ENCODE results near the gene GPLD1. TPM values are rescaled to one million over a fixed set of nuclear protein-coding genes. Genes with fewer than 3 reads are reported as not detected.
"Not testable (repeated sequence)": the region's sequence is repeated elsewhere in the genome, so short reads cannot be mapped to it uniquely, and the experiment has no call there.

GPLD1 gene
- total and polyA plus RNA-seq, 4 donors: 15.5 to 62.0 (median 22.2) TPM

DNA sequence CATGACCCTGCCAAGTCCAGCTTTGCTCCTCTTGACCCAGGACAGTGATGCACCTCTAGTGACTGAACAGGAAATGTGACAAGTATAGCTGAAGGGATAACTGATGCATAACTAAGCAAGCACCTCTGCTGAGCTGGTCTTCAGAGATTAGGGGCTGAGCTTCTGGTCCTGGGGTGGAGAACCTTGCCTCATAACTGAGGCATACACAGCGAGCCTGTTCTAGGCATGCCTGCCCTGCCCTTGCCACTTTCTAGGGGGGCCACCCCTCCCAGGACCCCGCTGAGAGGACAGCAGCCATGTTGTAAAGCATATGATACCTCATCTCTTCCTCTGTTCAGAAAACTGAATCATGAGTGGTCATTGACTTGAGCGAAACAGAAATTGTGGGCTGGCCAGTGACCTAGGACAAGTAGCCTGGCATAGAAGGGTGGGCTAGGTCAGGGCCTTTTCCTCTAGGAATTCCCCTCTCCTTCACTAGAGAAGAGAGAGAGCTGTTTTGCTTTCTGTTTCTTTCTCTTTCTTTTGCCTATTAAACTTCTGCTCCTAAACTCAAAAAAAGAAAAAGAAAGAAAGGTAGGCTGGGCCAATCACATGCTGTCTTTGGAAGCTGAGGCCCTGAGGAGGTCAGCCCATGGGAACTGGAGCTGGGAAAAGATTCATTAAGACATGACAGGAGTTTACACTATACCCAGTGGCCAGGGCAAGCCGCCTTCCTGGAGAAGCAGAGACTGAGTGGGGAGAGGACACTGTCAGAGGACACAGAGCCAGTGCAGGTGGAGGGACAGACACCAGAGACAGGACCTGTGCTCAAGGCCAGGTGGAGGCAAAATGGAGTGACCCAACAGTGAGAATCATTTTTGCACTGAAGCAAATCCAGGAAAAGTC, 28.5 kb upstream of the GPLD1 start:
- peaks cover 3 to 20% (median 15%) of the 10 kb centered on the region in 4 donors for H3K36me3 ChIP-seq (ENCODE audit: control insufficient read depth in 4 of 4, insufficient read depth in 3 of 4, low read depth in 1 of 4, low read length in 3 of 4)
- no peaks in the 10 kb centered on the region for H3K4me1 ChIP-seq (ENCODE audit: control insufficient read depth in 4 of 4, insufficient read depth in 4 of 4, low read length in 3 of 4)
- H3K9me3 ChIP-seq (ENCODE audit: control insufficient read depth in 4 of 4, low read length in 3 of 4): no peaks in the 10 kb centered on the region
- no peaks in the 10 kb centered on the region for H3K27me3 ChIP-seq (ENCODE audit: control insufficient read depth in 4 of 4, insufficient read depth in 4 of 4, low read length in 3 of 4)
- WGBS: 93% methylated on average over 4 of the region's 4 CpGs
- H3K4me3 ChIP-seq (ENCODE audit: low read depth in 1 of 3, low read length in 3 of 3): no peak overlapping the region
- H3K27ac ChIP-seq (ENCODE audit: low read depth in 1 of 2, low read length in 2 of 2): no peak overlapping the region
- no peak for DNase-seq (ENCODE audit: low spot score)
- no peak for TF ChIP-seq JUND (IDR thresholded peaks at IDR 0.05)
- no peak for TF ChIP-seq FOXA2 (IDR thresholded peaks at IDR 0.05)
- no peak for TF ChIP-seq FOXA1 (IDR thresholded peaks at IDR 0.05)
- TF ChIP-seq HNF4G (IDR thresholded peaks at IDR 0.05): no peak
- TF ChIP-seq, protein P1, sequence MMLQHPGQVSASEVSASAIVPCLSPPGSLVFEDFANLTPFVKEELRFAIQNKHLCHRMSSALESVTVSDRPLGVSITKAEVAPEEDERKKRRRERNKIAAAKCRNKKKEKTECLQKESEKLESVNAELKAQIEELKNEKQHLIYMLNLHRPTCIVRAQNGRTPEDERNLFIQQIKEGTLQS (IDR thresholded peaks at IDR 0.05): no peak
- no peak for TF ChIP-seq GABPA (IDR thresholded peaks at IDR 0.05 in 1 of 2, conservative IDR thresholded peaks at IDR 0.05 in 1 of 2)
- TF ChIP-seq YY1 (IDR thresholded peaks at IDR 0.05): no peak
- TF ChIP-seq, protein P2, sequence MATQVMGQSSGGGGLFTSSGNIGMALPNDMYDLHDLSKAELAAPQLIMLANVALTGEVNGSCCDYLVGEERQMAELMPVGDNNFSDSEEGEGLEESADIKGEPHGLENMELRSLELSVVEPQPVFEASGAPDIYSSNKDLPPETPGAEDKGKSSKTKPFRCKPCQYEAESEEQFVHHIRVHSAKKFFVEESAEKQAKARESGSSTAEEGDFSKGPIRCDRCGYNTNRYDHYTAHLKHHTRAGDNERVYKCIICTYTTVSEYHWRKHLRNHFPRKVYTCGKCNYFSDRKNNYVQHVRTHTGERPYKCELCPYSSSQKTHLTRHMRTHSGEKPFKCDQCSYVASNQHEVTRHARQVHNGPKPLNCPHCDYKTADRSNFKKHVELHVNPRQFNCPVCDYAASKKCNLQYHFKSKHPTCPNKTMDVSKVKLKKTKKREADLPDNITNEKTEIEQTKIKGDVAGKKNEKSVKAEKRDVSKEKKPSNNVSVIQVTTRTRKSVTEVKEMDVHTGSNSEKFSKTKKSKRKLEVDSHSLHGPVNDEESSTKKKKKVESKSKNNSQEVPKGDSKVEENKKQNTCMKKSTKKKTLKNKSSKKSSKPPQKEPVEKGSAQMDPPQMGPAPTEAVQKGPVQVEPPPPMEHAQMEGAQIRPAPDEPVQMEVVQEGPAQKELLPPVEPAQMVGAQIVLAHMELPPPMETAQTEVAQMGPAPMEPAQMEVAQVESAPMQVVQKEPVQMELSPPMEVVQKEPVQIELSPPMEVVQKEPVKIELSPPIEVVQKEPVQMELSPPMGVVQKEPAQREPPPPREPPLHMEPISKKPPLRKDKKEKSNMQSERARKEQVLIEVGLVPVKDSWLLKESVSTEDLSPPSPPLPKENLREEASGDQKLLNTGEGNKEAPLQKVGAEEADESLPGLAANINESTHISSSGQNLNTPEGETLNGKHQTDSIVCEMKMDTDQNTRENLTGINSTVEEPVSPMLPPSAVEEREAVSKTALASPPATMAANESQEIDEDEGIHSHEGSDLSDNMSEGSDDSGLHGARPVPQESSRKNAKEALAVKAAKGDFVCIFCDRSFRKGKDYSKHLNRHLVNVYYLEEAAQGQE (IDR thresholded peaks at IDR 0.05): no peak
- no peak for TF ChIP-seq RXRA (IDR thresholded peaks at IDR 0.05)
- TF ChIP-seq, protein P3, sequence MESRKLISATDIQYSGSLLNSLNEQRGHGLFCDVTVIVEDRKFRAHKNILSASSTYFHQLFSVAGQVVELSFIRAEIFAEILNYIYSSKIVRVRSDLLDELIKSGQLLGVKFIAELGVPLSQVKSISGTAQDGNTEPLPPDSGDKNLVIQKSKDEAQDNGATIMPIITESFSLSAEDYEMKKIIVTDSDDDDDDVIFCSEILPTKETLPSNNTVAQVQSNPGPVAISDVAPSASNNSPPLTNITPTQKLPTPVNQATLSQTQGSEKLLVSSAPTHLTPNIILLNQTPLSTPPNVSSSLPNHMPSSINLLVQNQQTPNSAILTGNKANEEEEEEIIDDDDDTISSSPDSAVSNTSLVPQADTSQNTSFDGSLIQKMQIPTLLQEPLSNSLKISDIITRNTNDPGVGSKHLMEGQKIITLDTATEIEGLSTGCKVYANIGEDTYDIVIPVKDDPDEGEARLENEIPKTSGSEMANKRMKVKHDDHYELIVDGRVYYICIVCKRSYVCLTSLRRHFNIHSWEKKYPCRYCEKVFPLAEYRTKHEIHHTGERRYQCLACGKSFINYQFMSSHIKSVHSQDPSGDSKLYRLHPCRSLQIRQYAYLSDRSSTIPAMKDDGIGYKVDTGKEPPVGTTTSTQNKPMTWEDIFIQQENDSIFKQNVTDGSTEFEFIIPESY (IDR thresholded peaks at IDR 0.05): no peak
- TF ChIP-seq, protein P4, sequence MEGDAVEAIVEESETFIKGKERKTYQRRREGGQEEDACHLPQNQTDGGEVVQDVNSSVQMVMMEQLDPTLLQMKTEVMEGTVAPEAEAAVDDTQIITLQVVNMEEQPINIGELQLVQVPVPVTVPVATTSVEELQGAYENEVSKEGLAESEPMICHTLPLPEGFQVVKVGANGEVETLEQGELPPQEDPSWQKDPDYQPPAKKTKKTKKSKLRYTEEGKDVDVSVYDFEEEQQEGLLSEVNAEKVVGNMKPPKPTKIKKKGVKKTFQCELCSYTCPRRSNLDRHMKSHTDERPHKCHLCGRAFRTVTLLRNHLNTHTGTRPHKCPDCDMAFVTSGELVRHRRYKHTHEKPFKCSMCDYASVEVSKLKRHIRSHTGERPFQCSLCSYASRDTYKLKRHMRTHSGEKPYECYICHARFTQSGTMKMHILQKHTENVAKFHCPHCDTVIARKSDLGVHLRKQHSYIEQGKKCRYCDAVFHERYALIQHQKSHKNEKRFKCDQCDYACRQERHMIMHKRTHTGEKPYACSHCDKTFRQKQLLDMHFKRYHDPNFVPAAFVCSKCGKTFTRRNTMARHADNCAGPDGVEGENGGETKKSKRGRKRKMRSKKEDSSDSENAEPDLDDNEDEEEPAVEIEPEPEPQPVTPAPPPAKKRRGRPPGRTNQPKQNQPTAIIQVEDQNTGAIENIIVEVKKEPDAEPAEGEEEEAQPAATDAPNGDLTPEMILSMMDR (IDR thresholded peaks at IDR 0.05; ENCODE audit: low read depth, low read length, missing input control): no peak
- no peak overlapping the region for H3K9ac ChIP-seq (ENCODE audit: low read depth in 1 of 2, low read length in 2 of 2)

DNA sequence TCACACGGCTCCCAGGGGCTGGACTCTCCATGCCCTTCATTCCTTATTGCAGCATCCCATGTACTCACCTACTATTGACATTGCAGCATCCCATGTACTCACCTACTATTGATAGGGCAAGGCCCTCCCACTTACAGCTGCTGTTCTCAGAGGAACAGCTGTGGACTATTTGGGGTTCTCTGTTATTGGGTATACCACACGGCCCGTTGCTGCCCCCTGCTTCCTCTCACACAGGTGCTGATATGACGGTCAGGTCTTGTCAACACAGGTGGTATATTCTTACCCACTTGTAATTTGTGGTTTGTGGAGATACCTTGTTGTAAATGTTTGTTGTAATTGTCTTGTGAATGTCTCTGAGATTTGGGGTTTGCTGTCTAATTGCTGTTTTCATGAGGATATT, 24.2 kb upstream of the GPLD1 start:
- no peak for DNase-seq (ENCODE audit: low spot score)

DNA sequence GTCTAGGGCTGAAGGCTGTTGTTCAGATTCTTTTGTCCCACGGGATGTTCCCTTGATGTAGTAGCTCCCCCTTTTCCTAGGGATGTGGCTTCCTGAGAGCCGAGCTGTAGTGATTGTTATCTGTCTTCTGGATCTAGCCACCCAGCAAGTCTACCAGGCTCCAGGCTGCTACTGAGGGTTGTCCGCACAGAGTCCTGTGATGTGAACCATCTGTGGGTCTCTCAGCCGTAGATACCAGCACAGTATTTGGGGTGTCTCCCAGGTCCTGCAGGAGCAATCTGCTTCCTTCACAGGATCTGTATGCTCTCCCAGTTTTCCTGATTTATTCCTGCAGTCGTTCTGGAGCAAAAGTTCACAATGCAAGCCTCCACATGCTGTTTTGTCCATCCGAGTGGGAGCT, 22.6 kb upstream of the GPLD1 start:
- not testable (repeated sequence) for H3K9me3 ChIP-seq (ENCODE audit: control insufficient read depth in 4 of 4, low read length in 3 of 4); H3K4me3 ChIP-seq (ENCODE audit: low read depth in 1 of 3, low read length in 3 of 3); H3K27ac ChIP-seq (ENCODE audit: low read depth in 1 of 2, low read length in 2 of 2); H3K9ac ChIP-seq (ENCODE audit: low read depth in 1 of 2, low read length in 2 of 2); H3K4me1 ChIP-seq (ENCODE audit: control insufficient read depth in 4 of 4, insufficient read depth in 4 of 4, low read length in 3 of 4); H3K27me3 ChIP-seq (ENCODE audit: control insufficient read depth in 4 of 4, insufficient read depth in 4 of 4, low read length in 3 of 4); DNase-seq (ENCODE audit: low spot score)
- WGBS: 84% methylated on average over 6 of the region's 6 CpGs
- peaks cover 1 to 27% (median 20%) of the 10 kb centered on the region in 4 donors for H3K36me3 ChIP-seq (ENCODE audit: control insufficient read depth in 4 of 4, insufficient read depth in 3 of 4, low read depth in 1 of 4, low read length in 3 of 4)

More for the DNA sequence above, 24.2 kb upstream of the GPLD1 start:
- Histone ChIP-seq H3K27ac (ENCODE audit: low read depth in 1 of 2, low read length in 2 of 2) (no peak overlapping the region), H3K4me1 (ENCODE audit: control insufficient read depth in 4 of 4, insufficient read depth in 4 of 4, low read length in 3 of 4) (no peaks in the 10 kb centered on the region), H3K27me3 (ENCODE audit: control insufficient read depth in 4 of 4, insufficient read depth in 4 of 4, low read length in 3 of 4) (no peaks in the 10 kb centered on the region), H3K9me3 (ENCODE audit: control insufficient read depth in 4 of 4, low read length in 3 of 4) (no peaks in the 10 kb centered on the region), H3K4me3 (ENCODE audit: low read depth in 1 of 3, low read length in 3 of 3) (no peak overlapping the region), H3K9ac (ENCODE audit: low read depth in 1 of 2, low read length in 2 of 2) (no peak overlapping the region), H3K36me3 (ENCODE audit: control insufficient read depth in 4 of 4, insufficient read depth in 3 of 4, low read depth in 1 of 4, low read length in 3 of 4) (peaks cover 1 to 26% (median 18%) of the 10 kb centered on the region in 4 donors)
- 85% methylated on average over 4 of the region's 4 CpGs for WGBS
- TF ChIP-seq EGR1 (IDR thresholded peaks at IDR 0.05; ENCODE audit: low read depth in 2 of 2) (no peak), JUND (IDR thresholded peaks at IDR 0.05) (no peak), SP1 (IDR thresholded peaks at IDR 0.05) (no peak)
